ENCODE data around the gene VAMP1.

VAMP1 gene

GRCh38 chr12:6425590-6426531, 44.6 kb downstream of the VAMP1 start:
- DNase-seq (ENCODE audit: low read depth) = no peak

GRCh38 chr12:6424866-6425265, 45.6 kb downstream of the VAMP1 start:
- no peak for DNase-seq (ENCODE audit: low read depth)

- no peak for DNase-seq (ENCODE audit: low read depth)
These were observed 46.5 kb downstream of the VAMP1 start for GRCh38 chr12:6424008-6424347.

GRCh38 chr12:6423267-6424007, 47.0 kb downstream of the VAMP1 start:
- peak; percentile 67 for DNase-seq (ENCODE audit: low read depth)

GRCh38 chr12:6420364-6420763, 50.1 kb downstream of the VAMP1 start:
- DNase-seq (ENCODE audit: low read depth) = no peak

GRCh38 chr12:6418796-6419195, 51.7 kb downstream of the VAMP1 start:
- DNase-seq (ENCODE audit: low read depth) = no peak

GRCh38 chr12:6416596-6416995, 53.9 kb downstream of the VAMP1 start:
- no peak for DNase-seq (ENCODE audit: low read depth)

Measured in activated T-cell treated with anti-CD3 and anti-CD28 coated beads for 48 hours (primary cell).